K562 (cell line): Measurements from ENCODE around the gene FASTK. TPM values are rescaled to one million over a fixed set of nuclear protein-coding genes. Genes with fewer than 3 reads are reported as not detected.
A peak's percentile ranks its signal among the peaks of the same experiment; 100 is the strongest.
"Not testable (repeated sequence)": the region's sequence is repeated elsewhere in the genome, so short reads cannot be mapped to it uniquely, and the experiment has no call there.

Experiments used
- ARNT ChIP-seq, 2 experiments: fragments of 450-650 bp; IDR thresholded peaks; 2 replicates each; pipeline ENCODE4 v1.6.1; 2016; ENCODE audit warnings: mild to moderate bottlenecking in 1 of 2
- BRD9 ChIP-seq: fragments of 450-650 bp; IDR thresholded peaks from 2 replicates; pipeline ENCODE4 v1.6.1; 2018; ENCODE audit warnings: low read depth; ENCODE audit not compliant: partially characterized antibody
- CAMTA2 ChIP-seq: fragments of 250-450 bp; sonication (Bioruptor Pico); conservative IDR thresholded peaks from 2 replicates; pipeline ENCODE4 v1.5.1; 2022
- CBFA2T2 ChIP-seq: fragments of 450-650 bp; conservative IDR thresholded peaks from 2 replicates; pipeline ENCODE4 v1.6.1; 2017; ENCODE audit warnings: mild to moderate bottlenecking
- E2F8 ChIP-seq: fragments of 450-650 bp; IDR thresholded peaks from 2 replicates; pipeline ENCODE4 v1.7.1; 2018; ENCODE audit warnings: mild to moderate bottlenecking, low read depth; ENCODE audit not compliant: partially characterized antibody
- ERF ChIP-seq: fragments of 450-650 bp; formaldehyde crosslinking; IDR thresholded peaks from 2 replicates; pipeline ENCODE4 v1.4.0; 2020; ENCODE audit warnings: mild to moderate bottlenecking, mixed read lengths
- LEF1 ChIP-seq: fragments of 450-650 bp; IDR thresholded peaks from 2 replicates; pipeline ENCODE4 v1.6.1; 2016; ENCODE audit warnings: mild to moderate bottlenecking
- MITF ChIP-seq: IDR thresholded peaks from 2 replicates; pipeline ENCODE4 v1.6.1; 2014; ENCODE audit warnings: antibody characterized with exemption
- MTA1 ChIP-seq: fragments of 450-650 bp; IDR thresholded peaks from 2 replicates; pipeline ENCODE4 v1.6.1; 2017; ENCODE audit warnings: borderline replicate concordance
- MYC ChIP-seq, 2 experiments: fragments of 250-450 bp in 1 of 2; sonication (Bioruptor Pico) in 1 of 2; IDR thresholded peaks; 2 replicates each; pipeline versions ENCODE4 v1.5.1 to v1.6.1; 2012 to 2021; ENCODE audit warnings: low read depth in 2 of 2, borderline replicate concordance in 1 of 2, improper control_type of control experiment in 1 of 2, low read length in 1 of 2, mild to moderate bottlenecking in 1 of 2, moderate library complexity in 1 of 2
- NFATC3 ChIP-seq: fragments of 450-650 bp; IDR thresholded peaks from 2 replicates; pipeline ENCODE4 v1.6.1; 2017; ENCODE audit warnings: mild to moderate bottlenecking
- NKRF ChIP-seq: fragments of 450-650 bp; IDR thresholded peaks from 2 replicates; pipeline ENCODE4 v1.6.1; 2016; ENCODE audit warnings: borderline replicate concordance
- OTX1 ChIP-seq: fragments of 450-650 bp; formaldehyde crosslinking; IDR thresholded peaks from 2 replicates; pipeline ENCODE4 v1.4.0; 2022; ENCODE audit warnings: mild to moderate bottlenecking
- SMARCE1 ChIP-seq: fragments of 450-650 bp; IDR thresholded peaks from 2 replicates; pipeline ENCODE4 v1.7.1; 2016; ENCODE audit warnings: mild to moderate bottlenecking
- TFE3 ChIP-seq: fragments of 450-650 bp; formaldehyde crosslinking; IDR thresholded peaks from 2 replicates; pipeline ENCODE4 v1.4.0; 2020; ENCODE audit warnings: mild to moderate bottlenecking, mixed read lengths
- ZEB2 ChIP-seq: fragments of 450-650 bp; IDR thresholded peaks from 2 replicates; pipeline ENCODE4 v1.6.1; 2016
- ZFPM2 ChIP-seq: fragments of 250-450 bp; sonication (Bioruptor Pico); IDR thresholded peaks from 2 replicates; pipeline ENCODE4 v1.5.1; 2022; ENCODE audit warnings: mild to moderate bottlenecking
- ZNF311 ChIP-seq: fragments of 250-450 bp; sonication (Bioruptor Pico); IDR thresholded peaks from 2 replicates; pipeline ENCODE4 v1.4.0; 2020; ENCODE audit warnings: mild to moderate bottlenecking, moderate library complexity
- ZNF583 ChIP-seq: fragments of 250-450 bp; sonication (Bioruptor Pico); IDR thresholded peaks from 2 replicates; pipeline ENCODE4 v1.4.0; 2020
- ZNF740 ChIP-seq, 3 experiments: fragments of 200-800 bp in 1 of 3; sonication (Bioruptor generic) in 1 of 3; sonication (generic) in 1 of 3; formaldehyde crosslinking in 1 of 3; IDR thresholded peaks; 2 replicates each; pipeline versions ENCODE4 v1.6.1 to v1.8.0; 2016 to 2022; ENCODE audit warnings: mild to moderate bottlenecking in 2 of 3, missing compliant biosample characterization in 2 of 3, missing genetic modification characterization in 2 of 3, missing genetic modification reagents in 1 of 3
- polyA plus RNA-seq, 8 experiments: library from polyadenylated mRNA; depleted of rRNA in 4 of 8; stranded (reverse) in 5 of 8; unstranded in 3 of 8; fragments of >200 nt; fragmentation: Nextera tagmentation in 2 of 8; fragmentation: Illumina TruSeq in 1 of 8; extraction: Ambion mirVana in 2 of 8; extraction: Trizol in 1 of 8; gene quantifications; 2 replicates each; pipeline versions ENCODE4 v1.2.1 to v1.2.3, GENCODE V29; 2011 to 2014; ENCODE audit warnings: inconsistent platforms in 1 of 8, missing spikeins in 1 of 8
- total RNA-seq, 7 experiments: library from RNA; depleted of rRNA in 6 of 7; stranded (reverse); fragments of >200 nt in 6 of 7; fragmentation: Illumina TruSeq in 2 of 7; extraction: Trizol in 2 of 7; gene quantifications; 2 replicates each; pipeline versions ENCODE4 v1.2.1 to v1.2.3, GENCODE V29; 2011 to 2021; ENCODE audit warnings: low replicate concordance in 1 of 7

FASTK gene
- total and polyA plus RNA-seq, 9 of the 15 experiments (the other 6 are each of a cell fraction or from before 2014, with no cell fraction given): 0.51 to 150 (median 48.2) TPM

GRCh38 chr7:151027728-151028130, 52.9 kb downstream of the FASTK start (continued):
- peak; percentile 93 for TF ChIP-seq NKRF
- TF ChIP-seq MITF: 0 out of 2 replicates have a peak, but pooled peaks have one; percentile 10
- TF ChIP-seq MYC (IDR thresholded peaks at IDR 0.05; ENCODE audit: low read depth, low read length); ZNF740 (tag; IDR thresholded peaks at IDR 0.05): not testable (repeated sequence)
- peak; percentile 68; the same call in 1 of the 2 replicates for TF ChIP-seq MYC (CRISPR knock-in tag; IDR thresholded peaks at IDR 0.05; ENCODE audit: borderline replicate concordance, low read depth)
- TF ChIP-seq ZNF583 (CRISPR knock-in tag): peak; percentile 63; the same call in 1 of the 2 replicates
- peak; percentile 9 for TF ChIP-seq E2F8
- peak; percentile 18 to 62; a peak in 1 of 4 replicates for TF ChIP-seq ARNT (IDR thresholded peaks at IDR 0.05)
- 0 out of 2 replicates have a peak, but pooled peaks have one; percentile 39 for TF ChIP-seq CAMTA2 (CRISPR knock-in tag)
- TF ChIP-seq SMARCE1: 0 out of 2 replicates have a peak, but pooled peaks have one; percentile 3
- peak; percentile 71; the same call in 1 of the 2 replicates for TF ChIP-seq ERF (CRISPR knock-in tag)
- 0 out of 2 replicates have a peak, but pooled peaks have one; percentile 23 for TF ChIP-seq NFATC3
- peak; percentile 52; the same call in 1 of the 2 replicates for TF ChIP-seq LEF1
- TF ChIP-seq ZNF740 (CRISPR knock-in tag; IDR thresholded peaks at IDR 0.05): peak; percentile 45; the same call in 1 of the 2 replicates
- TF ChIP-seq TFE3: 0 out of 2 replicates have a peak, but pooled peaks have one; percentile 7
- TF ChIP-seq ZEB2: peak; percentile 69; the same call in 1 of the 2 replicates
- TF ChIP-seq OTX1 (CRISPR knock-in tag): peak; percentile 7; the same call in 1 of the 2 replicates
- TF ChIP-seq MTA1: peak; percentile 13; the same call in 1 of the 2 replicates
- peak; percentile 16 for TF ChIP-seq BRD9
- TF ChIP-seq ZNF311: peak; percentile 47; the same call in 1 of the 2 replicates
- TF ChIP-seq ZFPM2 (CRISPR knock-in tag): 0 out of 2 replicates have a peak, but pooled peaks have one; percentile 35
- TF ChIP-seq CBFA2T2: peak; percentile 10; the same call in 1 of the 2 replicates
